ENCODE results near the gene KDSR. TPM values are rescaled to one million over a fixed set of nuclear protein-coding genes. Genes with fewer than 3 reads are reported as not detected.

The KDSR gene
- total and polyA plus RNA-seq, 9 of the 15 experiments (the other 6 are each of a cell fraction or from before 2014, with no cell fraction given): 4.0 to 24.7 (median 12.4) TPM

DNA sequence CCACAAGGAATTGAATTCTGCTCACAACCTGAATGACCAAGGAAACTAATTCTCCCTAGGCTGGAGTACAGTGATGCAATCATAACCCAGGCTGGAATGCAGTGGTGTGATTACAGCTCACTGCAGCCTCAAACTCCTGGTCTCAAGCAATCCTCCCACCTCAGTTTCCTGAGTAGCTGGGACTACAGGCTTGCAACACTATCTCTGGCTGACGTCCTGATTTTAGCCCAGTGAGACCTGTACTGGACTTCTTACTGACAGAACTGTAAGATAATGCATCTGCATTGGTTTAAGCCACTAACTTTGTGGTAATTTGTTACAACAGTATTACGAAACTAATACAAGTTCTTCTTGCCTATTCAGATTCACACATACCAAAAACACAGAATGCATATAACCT lies 9.5 kb upstream of the KDSR start:
- Histone ChIP-seq H3K27ac (ENCODE audit: extremely low read depth, low read depth, low read length) (no peak overlapping the region), H3K9me3 (replicated peaks; ENCODE audit: control insufficient read depth, insufficient read depth, low read depth, low read length) (no peaks in the 10 kb centered on the region; the same call in 1 of the 2 replicates), H3K36me3 (ENCODE audit: control insufficient read depth, insufficient read depth, low read length) (no peaks in the 10 kb centered on the region), H3K4me3 (no peak overlapping the region), H3K4me1 (replicated peaks in 1 of 2; ENCODE audit: control insufficient read depth in 2 of 2, insufficient read depth in 2 of 2, low read length in 2 of 2) (no peaks in the 10 kb centered on the region; a peak in 1 of 5 replicates), H3K9ac (ENCODE audit: insufficient read depth in 1 of 2, low read depth in 2 of 2, low read length in 2 of 2) (no peak overlapping the region), H4K20me1 (replicated peaks; ENCODE audit: control insufficient read depth, insufficient read depth, low read length) (no peaks in the 10 kb centered on the region), H3K9me1 (ENCODE audit: control insufficient read depth, insufficient read depth, low read length) (no peaks in the 10 kb centered on the region), H2AFZ (ENCODE audit: low read depth, low read length) (no peak overlapping the region), H3K27me3 (ENCODE audit: control insufficient read depth in 2 of 2, insufficient read depth in 2 of 2, low read length in 2 of 2) (no peaks in the 10 kb centered on the region), H3K79me2 (ENCODE audit: control insufficient read depth, insufficient read depth, low read length) (no peaks in the 10 kb centered on the region), H3K4me2 (ENCODE audit: insufficient read depth, low read length) (no peak overlapping the region)
- no peak for DNase-seq (ENCODE audit: extremely low read depth in 1 of 4, low spot score in 3 of 4)
- POLR2A ChIA-PET: interaction anchor here (1.7 kb wide), 1 partner anchor 9 kb away, joined by 4 read pairs; the partner anchor contains the start of gene KDSR
- 27% methylated on average over 2 of the region's 2 CpGs for WGBS (ENCODE audit: insufficient coverage, low coverage, missing lambda C conversion rate)
- TF ChIP-seq POLR2H (tag; IDR thresholded peaks at IDR 0.05; ENCODE audit: low read depth): no peak
- peak; percentile 54; the same call in 1 of the 2 replicates for TF ChIP-seq CEBPB (tag; IDR thresholded peaks at IDR 0.05)
- TF ChIP-seq, protein P1, sequence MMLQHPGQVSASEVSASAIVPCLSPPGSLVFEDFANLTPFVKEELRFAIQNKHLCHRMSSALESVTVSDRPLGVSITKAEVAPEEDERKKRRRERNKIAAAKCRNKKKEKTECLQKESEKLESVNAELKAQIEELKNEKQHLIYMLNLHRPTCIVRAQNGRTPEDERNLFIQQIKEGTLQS (IDR thresholded peaks at IDR 0.05): peak; percentile 38
- TF ChIP-seq, protein P1 (CRISPR knock-in tag; conservative IDR thresholded peaks at IDR 0.05): no peak
- intact Hi-C loops (cut with micrococcal nuclease): no loop called here
- FAIRE-seq: no peak
- no peak for ATAC-seq
- in situ Hi-C loops (cut with MboI): no loop called here
- CTCF ChIA-PET (ENCODE audit: low intra/inter-chr PET ratio): no interaction called here
- BruUV-seq (replicated peaks): no TSS peak

DNA sequence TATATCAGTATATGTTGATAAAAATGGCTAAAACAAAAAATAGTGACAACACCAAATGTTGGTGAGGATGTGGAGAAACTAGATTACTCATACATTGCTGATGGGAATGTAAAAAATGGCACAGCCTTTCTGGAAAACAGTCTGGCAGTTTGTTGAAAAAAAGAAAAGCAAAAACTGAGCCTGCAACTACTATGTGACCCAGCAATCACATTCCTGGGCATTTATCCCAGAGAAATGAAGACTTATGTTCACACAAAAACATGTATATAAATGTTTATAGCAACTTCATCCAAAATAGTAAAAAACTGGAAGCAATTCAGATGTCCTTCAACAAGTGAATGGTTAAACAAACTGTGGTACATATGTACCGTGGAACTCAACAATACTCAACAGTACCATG lies 7.5 kb upstream of the KDSR start:
- no peaks in the 10 kb centered on the region; the same call in 1 of the 2 replicates for H3K9me3 ChIP-seq (replicated peaks; ENCODE audit: control insufficient read depth, insufficient read depth, low read depth, low read length)
- no peak overlapping the region for H2AFZ ChIP-seq (ENCODE audit: low read depth, low read length)
- no peak for ATAC-seq
- no peaks in the 10 kb centered on the region for H3K36me3 ChIP-seq (ENCODE audit: control insufficient read depth, insufficient read depth, low read length)
- POLR2A ChIA-PET: no interaction called here
- DNase-seq (ENCODE audit: extremely low read depth in 1 of 4, low spot score in 3 of 4): no peak
- H3K9me1 ChIP-seq (ENCODE audit: control insufficient read depth, insufficient read depth, low read length): no peaks in the 10 kb centered on the region
- intact Hi-C loops (cut with micrococcal nuclease): no loop called here
- TF ChIP-seq, protein P2, sequence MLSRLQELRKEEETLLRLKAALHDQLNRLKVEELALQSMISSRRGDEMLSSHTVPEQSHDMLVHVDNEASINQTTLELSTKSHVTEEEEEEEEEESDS (CRISPR knock-in tag; IDR thresholded peaks at IDR 0.05): no peak
- peak; percentile 25 for TF ChIP-seq RBM25 (IDR thresholded peaks at IDR 0.05; ENCODE audit: low read depth, low read length, severe bottlenecking)
- no peak overlapping the region for H3K9ac ChIP-seq (ENCODE audit: insufficient read depth in 1 of 2, low read depth in 2 of 2, low read length in 2 of 2)
- in situ Hi-C loops (cut with MboI): loop anchor here (5.0 kb wide), 1 partner anchor 43 kb away; no protein-coding TSS in a partner anchor
- CTCF ChIA-PET (ENCODE audit: low intra/inter-chr PET ratio): no interaction called here
- H3K4me3 ChIP-seq: no peak overlapping the region
- no peaks in the 10 kb centered on the region for H3K4me1 ChIP-seq (replicated peaks in 1 of 2; ENCODE audit: control insufficient read depth in 2 of 2, insufficient read depth in 2 of 2, low read length in 2 of 2)
- H3K27me3 ChIP-seq (ENCODE audit: control insufficient read depth in 2 of 2, insufficient read depth in 2 of 2, low read length in 2 of 2): no peaks in the 10 kb centered on the region
- FAIRE-seq: no peak
- H3K79me2 ChIP-seq (ENCODE audit: control insufficient read depth, insufficient read depth, low read length): no peaks in the 10 kb centered on the region
- no peak overlapping the region for H3K27ac ChIP-seq (ENCODE audit: extremely low read depth, low read depth, low read length)
- 27% methylated on average over 1 of the region's 1 CpG for WGBS (ENCODE audit: insufficient coverage, low coverage, missing lambda C conversion rate)
- H4K20me1 ChIP-seq (replicated peaks; ENCODE audit: control insufficient read depth, insufficient read depth, low read length): no peaks in the 10 kb centered on the region
- no TSS peak for BruUV-seq (replicated peaks)
- H3K4me2 ChIP-seq (ENCODE audit: insufficient read depth, low read length): no peak overlapping the region
